Omental fat pad (tissue), 4 donors: Measurements from ENCODE around the gene EIF2S3B. TPM values are rescaled to one million over a fixed set of nuclear protein-coding genes. Genes with fewer than 3 reads are reported as not detected.

Experiments used
- ATAC-seq: fragments of 150-250 bp; one replicate; pipeline ENCODE4 v1.9.1; 2016; ENCODE audit warnings: mild to moderate bottlenecking, moderate library complexity; ENCODE audit not compliant: low FRiP score
- DNase-seq: peaks from one replicate; pipeline ENCODE4 v3.0.0-alpha.2; 2019; ENCODE audit warnings: low spot score
- total RNA-seq, 4 donors: library from RNA; depleted of rRNA; stranded (reverse); fragments of >200 nt; gene quantifications; one replicate each; pipeline ENCODE4 v1.1.0, GENCODE V29; 2016
- TF ChIP-seq, protein P1 (sequence below), 3 donors: fragments of 450-650 bp; IDR thresholded peaks; one replicate each; pipeline ENCODE4 v1.5.1; 2016 to 2017; ENCODE audit warnings: antibody characterized with exemption in 3 of 3, mild to moderate bottlenecking in 3 of 3, moderate library complexity in 2 of 3

Gene EIF2S3B
- total RNA-seq, 4 donors from 2014 or later: not detected

DNA sequence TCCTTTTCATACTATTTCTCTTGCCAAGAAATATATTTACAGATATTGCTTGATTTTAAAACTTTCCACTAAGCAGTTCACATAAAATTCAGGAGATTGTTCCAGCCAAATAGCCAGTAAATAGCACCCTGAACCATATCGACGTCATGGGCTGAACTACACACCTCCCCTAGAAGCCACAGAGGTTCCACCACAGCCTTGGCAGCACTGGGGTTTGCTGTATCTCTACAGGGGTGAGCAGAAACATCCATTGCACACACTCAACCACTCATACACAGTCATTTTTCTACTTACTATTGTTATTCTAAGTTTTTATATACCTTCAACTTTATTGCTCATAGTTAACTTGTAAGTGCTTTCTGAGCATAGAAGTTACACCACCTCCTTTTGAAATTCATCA, 8.1 kb upstream of the EIF2S3B start:
- ATAC-seq: no peak
- DNase-seq: no peak
- TF ChIP-seq, protein P1, sequence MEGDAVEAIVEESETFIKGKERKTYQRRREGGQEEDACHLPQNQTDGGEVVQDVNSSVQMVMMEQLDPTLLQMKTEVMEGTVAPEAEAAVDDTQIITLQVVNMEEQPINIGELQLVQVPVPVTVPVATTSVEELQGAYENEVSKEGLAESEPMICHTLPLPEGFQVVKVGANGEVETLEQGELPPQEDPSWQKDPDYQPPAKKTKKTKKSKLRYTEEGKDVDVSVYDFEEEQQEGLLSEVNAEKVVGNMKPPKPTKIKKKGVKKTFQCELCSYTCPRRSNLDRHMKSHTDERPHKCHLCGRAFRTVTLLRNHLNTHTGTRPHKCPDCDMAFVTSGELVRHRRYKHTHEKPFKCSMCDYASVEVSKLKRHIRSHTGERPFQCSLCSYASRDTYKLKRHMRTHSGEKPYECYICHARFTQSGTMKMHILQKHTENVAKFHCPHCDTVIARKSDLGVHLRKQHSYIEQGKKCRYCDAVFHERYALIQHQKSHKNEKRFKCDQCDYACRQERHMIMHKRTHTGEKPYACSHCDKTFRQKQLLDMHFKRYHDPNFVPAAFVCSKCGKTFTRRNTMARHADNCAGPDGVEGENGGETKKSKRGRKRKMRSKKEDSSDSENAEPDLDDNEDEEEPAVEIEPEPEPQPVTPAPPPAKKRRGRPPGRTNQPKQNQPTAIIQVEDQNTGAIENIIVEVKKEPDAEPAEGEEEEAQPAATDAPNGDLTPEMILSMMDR (IDR thresholded peaks at IDR 0.05): no peak

DNA sequence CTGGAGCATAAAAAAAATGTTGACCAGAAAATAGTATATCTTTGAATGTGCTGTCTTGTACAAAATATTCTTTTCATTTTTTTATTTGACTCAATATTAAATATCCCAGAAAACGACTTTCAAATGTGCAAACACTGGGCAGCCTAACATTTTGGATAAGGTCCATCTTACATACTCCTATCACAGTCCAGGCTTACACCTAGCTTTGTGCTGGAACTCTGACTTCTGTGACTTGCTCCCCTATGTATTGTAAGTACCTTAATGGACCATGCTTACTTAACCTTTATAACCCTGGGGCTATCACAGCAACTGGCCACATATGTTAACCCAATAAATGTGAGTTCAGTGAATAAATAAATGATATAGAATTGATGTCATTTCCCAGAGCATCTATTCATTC, 7.6 kb upstream of the EIF2S3B start:
- DNase-seq: no peak
- TF ChIP-seq, protein P1 (IDR thresholded peaks at IDR 0.05): no peak

DNA sequence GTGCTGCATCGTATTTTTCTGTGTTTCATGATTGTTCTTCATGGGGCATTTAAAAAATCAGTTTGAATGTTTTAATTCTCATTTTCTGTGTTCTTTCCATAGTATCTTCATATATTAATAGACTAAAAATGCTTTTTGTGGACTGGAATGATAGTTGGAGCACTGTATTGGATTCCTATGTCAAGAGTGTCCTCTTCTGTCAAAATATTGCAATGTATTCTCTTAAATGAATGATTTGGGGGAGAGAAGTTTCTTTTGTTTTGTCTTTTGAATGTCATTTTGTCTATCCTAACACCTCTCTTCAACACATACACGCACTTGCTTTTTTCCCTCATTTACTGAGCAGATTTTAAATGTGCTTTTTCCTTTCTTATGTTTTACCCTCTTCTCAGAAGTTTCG, 4.7 kb upstream of the EIF2S3B start:
- no peak for DNase-seq
- ATAC-seq: no peak
- TF ChIP-seq, protein P1 (IDR thresholded peaks at IDR 0.05): no peak

More for the DNA sequence above, 7.6 kb upstream of the EIF2S3B start:
- ATAC-seq: no peak

DNA sequence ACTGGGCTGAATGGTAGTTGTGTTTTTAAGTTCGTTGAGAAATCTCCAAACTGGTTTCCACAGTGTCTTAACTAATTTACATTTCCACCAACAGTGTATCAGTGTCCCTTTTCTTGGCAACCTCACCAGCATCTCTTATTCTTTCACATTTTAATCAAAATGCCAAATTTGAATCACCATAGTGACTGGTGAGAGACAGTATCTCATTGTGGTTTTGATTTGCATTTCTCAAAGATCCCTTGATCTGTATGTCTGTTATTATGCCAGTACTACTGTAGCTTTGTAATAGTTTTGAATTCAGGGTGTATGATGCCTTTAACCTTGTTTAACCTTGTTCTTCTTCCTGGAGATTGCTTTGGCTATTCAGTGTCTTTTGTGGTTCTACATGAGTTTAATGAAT, 2.2 kb upstream of the EIF2S3B start:
- DNase-seq (no peak), ATAC-seq (no peak)
- TF ChIP-seq, protein P1 (IDR thresholded peaks at IDR 0.05): no peak

DNA sequence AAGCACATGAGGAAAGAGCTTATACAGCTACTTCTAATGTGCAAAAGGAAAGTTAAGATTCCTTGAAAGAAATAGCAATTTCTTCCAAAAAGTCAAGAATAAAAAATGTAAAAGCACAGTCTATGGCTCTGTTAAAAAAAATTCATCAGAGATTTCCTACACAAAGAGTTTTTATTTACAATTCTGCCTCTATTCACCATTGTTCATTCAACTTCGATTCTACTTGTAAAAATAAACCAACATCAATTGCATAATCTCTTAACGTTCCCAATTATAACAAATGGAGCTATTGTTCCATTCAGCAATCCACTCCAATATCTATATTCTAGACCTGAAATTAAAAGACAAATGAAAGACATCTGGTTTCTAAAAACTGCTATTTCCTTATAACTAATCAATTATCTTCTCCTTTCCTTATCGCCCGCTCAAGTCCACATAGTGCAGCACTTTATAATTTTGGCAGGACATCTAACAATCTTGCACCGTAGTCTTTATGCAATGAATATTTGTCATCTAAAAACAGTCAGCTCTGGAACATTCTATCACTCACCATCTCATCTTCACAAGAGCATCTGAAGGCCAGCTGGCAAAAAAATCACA, 6.2 kb downstream of the EIF2S3B start:
- no peak for ATAC-seq
- no peak for DNase-seq
- TF ChIP-seq, protein P1 (IDR thresholded peaks at IDR 0.05): no peak

DNA sequence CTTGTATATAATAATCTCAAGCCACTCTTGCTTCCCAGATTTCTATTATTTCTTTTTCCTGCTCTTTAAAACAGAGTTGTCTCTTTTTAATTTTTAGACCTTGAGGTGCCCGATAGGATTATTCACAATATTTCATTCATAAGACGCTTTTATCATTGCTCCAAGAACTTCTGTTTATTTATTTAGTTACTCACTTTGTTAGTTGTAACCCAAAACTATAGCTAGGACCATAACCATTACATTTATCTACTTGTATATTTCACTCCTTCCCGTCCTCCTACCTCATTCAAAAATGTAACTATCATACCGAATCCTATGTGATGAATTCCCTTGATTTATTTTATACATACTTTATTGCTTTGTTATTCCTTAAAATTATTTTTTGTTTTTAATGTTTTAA, 7.1 kb downstream of the EIF2S3B start:
- DNase-seq: no peak
- no peak for ATAC-seq
- TF ChIP-seq, protein P1 (IDR thresholded peaks at IDR 0.05): no peak

DNA sequence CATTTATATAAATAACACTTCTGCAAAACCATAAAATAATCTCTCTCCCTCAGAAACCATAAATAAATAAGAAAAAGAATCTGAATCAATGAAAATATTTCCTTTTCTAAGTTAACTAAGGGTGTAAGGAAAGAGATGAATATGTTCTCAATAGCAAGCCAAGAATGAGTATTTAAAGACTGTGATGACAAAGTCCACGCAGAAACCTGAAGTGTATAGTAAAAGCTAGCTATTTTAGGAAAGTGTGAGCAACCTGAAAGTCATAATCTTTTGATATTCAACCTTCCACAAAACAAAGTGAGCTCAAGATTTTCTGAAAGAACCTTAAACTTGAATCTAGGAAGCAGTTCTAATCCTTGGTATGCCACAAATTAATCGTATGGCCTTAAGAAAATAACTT, 15.9 kb downstream of the EIF2S3B start:
- DNase-seq (no peak), ATAC-seq (no peak)
- TF ChIP-seq, protein P1 (IDR thresholded peaks at IDR 0.05): no peak
